Progenitor cell of endocrine pancreas (in vitro differentiated cells): ENCODE data around the gene GALNT9. TPM values are rescaled to one million over a fixed set of nuclear protein-coding genes. Genes with fewer than 3 reads are reported as not detected.

Experiments
- DNase-seq: peaks from one replicate; pipeline ENCODE4 v3.0.0; 2021; ENCODE audit warnings: low spot score; ENCODE audit not compliant: unreplicated experiment
- H3K27ac Mint-ChIP-seq: 2 replicates; pipeline ENCODE4 v1.8.0; 2021; ENCODE audit warnings: mild to moderate bottlenecking, moderate library complexity, mixed read lengths
- H3K27me3 Mint-ChIP-seq: 2 replicates; pipeline ENCODE4 v1.8.0; 2021; ENCODE audit warnings: mixed read lengths
- H3K36me3 Mint-ChIP-seq: 2 replicates; pipeline ENCODE4 v1.8.0; 2022; ENCODE audit warnings: mixed read lengths; ENCODE audit not compliant: insufficient read depth
- H3K4me1 Mint-ChIP-seq: 2 replicates; pipeline ENCODE4 v1.8.0; 2021; ENCODE audit warnings: low read depth, mixed read lengths
- H3K4me3 Mint-ChIP-seq: 2 replicates; pipeline ENCODE4 v1.8.0; 2021; ENCODE audit warnings: low read depth, mild to moderate bottlenecking, moderate library complexity, mixed read lengths
- H3K9me3 Mint-ChIP-seq: 2 replicates; pipeline ENCODE4 v1.8.0; 2021; ENCODE audit warnings: low read depth, mixed read lengths
- total RNA-seq: library from RNA; stranded (reverse); gene quantifications from 2 replicates; pipeline ENCODE4 v1.2.1, GENCODE V29; 2021
- TF ChIP-seq, protein P1 (sequence below): fragments of 200-600 bp; sonication (generic); IDR thresholded peaks from one replicate; pipeline ENCODE4 v1.5.0; 2021; ENCODE audit warnings: antibody characterized with exemption, mild to moderate bottlenecking; ENCODE audit not compliant: unreplicated experiment

Gene GALNT9
- total RNA-seq, 1 donor from 2014 or later = 0.36 TPM

DNA sequence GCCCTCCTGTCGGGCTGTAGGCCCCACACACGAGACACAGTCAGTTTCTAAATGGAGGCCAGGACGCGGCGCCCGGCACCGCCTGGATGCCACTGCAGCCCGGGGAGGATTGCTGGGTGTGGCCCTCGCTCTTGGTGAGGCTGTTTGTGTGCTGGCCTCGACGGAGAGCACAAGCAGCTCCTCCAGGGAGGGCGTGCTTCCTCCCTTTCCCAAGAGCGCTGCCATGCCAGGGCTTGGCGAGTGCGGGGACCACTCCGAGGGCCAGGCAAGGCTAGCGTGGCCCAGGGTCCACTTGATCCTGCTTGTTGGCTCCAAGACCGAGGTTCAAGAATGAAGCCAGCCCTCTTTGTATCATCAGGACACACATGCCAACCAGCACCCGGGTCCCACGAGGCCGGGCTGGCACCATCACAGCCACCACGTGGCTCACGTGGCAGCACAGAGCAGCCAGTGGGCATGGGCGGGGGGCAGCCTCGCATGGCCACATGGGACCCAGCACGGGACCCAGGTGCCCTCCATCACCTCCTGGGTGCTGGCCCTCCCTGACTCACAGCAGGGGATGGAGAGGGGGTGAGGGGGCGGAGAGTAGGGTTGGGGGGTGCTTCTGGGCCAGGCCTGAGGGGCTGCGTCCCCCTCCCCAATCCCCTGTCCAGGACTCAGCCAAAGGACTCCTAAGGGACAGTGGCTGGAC, 113.9 kb downstream of the GALNT9 start:
- Mint-ChIP-seq H3K4me3 (no peak overlapping the region), H3K27me3 (peaks cover 69% of the 10 kb centered on the region), H3K9me3 (peaks cover 8% of the 10 kb centered on the region), H3K4me1 (no peaks in the 10 kb centered on the region), H3K27ac (no peak overlapping the region), H3K36me3 (peaks cover 2% of the 10 kb centered on the region)
- TF ChIP-seq, protein P1, sequence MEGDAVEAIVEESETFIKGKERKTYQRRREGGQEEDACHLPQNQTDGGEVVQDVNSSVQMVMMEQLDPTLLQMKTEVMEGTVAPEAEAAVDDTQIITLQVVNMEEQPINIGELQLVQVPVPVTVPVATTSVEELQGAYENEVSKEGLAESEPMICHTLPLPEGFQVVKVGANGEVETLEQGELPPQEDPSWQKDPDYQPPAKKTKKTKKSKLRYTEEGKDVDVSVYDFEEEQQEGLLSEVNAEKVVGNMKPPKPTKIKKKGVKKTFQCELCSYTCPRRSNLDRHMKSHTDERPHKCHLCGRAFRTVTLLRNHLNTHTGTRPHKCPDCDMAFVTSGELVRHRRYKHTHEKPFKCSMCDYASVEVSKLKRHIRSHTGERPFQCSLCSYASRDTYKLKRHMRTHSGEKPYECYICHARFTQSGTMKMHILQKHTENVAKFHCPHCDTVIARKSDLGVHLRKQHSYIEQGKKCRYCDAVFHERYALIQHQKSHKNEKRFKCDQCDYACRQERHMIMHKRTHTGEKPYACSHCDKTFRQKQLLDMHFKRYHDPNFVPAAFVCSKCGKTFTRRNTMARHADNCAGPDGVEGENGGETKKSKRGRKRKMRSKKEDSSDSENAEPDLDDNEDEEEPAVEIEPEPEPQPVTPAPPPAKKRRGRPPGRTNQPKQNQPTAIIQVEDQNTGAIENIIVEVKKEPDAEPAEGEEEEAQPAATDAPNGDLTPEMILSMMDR = no peak
- no peak for DNase-seq

GRCh38 chr12:132214891-132215290, 114.5 kb downstream of the GALNT9 start:
- no peaks in the 10 kb centered on the region for H3K4me1 Mint-ChIP-seq
- peaks cover 3% of the 10 kb centered on the region for H3K9me3 Mint-ChIP-seq
- H3K27ac Mint-ChIP-seq = no peak overlapping the region
- DNase-seq = no peak
- TF ChIP-seq, protein P1 = no peak
- H3K4me3 Mint-ChIP-seq = no peak overlapping the region
- H3K36me3 Mint-ChIP-seq = peaks cover 2% of the 10 kb centered on the region
- peaks cover 69% of the 10 kb centered on the region for H3K27me3 Mint-ChIP-seq

- no peak overlapping the region for H3K4me3 Mint-ChIP-seq
- peaks cover 2% of the 10 kb centered on the region for H3K36me3 Mint-ChIP-seq
- TF ChIP-seq, protein P1 = no peak
These were observed 115.3 kb downstream of the GALNT9 start for GRCh38 chr12:132214161-132214476.

DNA sequence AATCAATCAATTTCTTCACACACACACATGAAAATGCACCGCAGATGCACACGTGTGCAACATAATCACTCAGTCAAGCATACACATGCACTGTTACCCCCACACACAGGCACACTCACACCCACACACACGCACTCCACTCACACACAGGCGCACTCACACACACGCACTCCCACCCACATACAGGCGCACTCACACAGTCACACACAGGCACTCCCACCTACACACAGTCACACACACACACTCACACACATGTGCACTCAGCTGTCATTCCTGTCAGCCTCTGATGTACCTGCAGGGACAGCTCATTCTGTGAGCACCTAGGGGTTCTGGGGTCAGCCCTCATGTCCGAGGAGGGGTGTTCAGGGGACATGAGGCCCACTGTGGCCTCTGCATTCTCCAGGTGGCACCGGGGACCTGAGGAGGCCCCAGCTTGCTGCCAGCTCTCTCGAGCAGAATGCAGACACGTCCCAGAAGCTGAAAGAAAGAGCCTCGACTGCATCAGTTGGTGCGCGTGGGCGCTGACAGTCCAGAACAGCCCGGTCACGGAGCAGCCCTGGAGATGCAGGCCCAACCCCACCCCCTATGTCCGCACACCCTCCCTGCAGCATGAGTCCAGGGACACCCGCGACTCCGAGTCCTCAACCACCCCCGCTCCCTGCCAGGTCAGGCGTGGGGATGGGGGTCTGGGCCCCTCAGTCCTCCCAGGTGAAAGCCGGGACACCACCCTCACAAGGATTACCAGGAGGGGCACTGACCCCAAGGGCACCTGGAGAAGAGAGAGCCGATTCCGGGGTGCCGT, 115.8 kb downstream of the GALNT9 start:
- DNase-seq = no peak
- Mint-ChIP-seq H3K36me3 (peaks cover 2% of the 10 kb centered on the region), H3K4me1 (no peaks in the 10 kb centered on the region), H3K9me3 (peaks cover 3% of the 10 kb centered on the region), H3K27ac (no peak overlapping the region), H3K27me3 (peaks cover 68% of the 10 kb centered on the region), H3K4me3 (no peak overlapping the region)
- TF ChIP-seq, protein P1 = no peak

More at GRCh38 chr12:132214161-132214476, 115.3 kb downstream of the GALNT9 start:
- Mint-ChIP-seq H3K27me3 (peaks cover 70% of the 10 kb centered on the region), H3K4me1 (no peaks in the 10 kb centered on the region), H3K27ac (no peak overlapping the region), H3K9me3 (peaks cover 3% of the 10 kb centered on the region)
- DNase-seq = no peak

DNA sequence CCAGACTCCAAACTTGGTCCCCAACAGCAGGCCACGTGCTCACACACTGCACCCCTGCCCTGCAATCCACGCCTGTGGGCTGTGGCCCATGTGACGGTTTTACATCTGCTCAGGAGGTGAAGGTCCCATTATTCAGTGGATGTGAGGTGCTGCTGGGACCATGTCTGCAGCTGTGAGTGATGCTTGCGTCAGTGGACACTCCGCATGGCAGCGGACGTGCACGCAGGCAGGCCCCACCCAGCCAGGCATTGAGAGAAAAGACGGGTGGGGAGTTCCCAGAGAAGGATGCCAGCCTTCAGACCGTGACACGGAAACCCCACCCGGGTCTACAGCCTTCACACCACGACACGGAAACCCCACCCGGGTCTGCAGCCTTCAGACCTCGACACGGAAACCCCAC, 117.6 kb downstream of the GALNT9 start:
- no peak overlapping the region for H3K27ac Mint-ChIP-seq
- no peak for DNase-seq
- H3K4me3 Mint-ChIP-seq = no peak overlapping the region
- TF ChIP-seq, protein P1 = no peak
- peaks cover 60% of the 10 kb centered on the region for H3K27me3 Mint-ChIP-seq
- H3K36me3 Mint-ChIP-seq = peaks cover 2% of the 10 kb centered on the region
- H3K9me3 Mint-ChIP-seq = peaks cover 3% of the 10 kb centered on the region
- H3K4me1 Mint-ChIP-seq = no peaks in the 10 kb centered on the region
